Activated CD4-positive, alpha-beta T cell treated with anti-CD3 and anti-CD28 coated beads for 36 hours (primary cell): Measurements from ENCODE around the gene CTNND2. TPM values are rescaled to one million over a fixed set of nuclear protein-coding genes. Genes with fewer than 3 reads are reported as not detected.
"Not testable (repeated sequence)": the region's sequence is repeated elsewhere in the genome, so short reads cannot be mapped to it uniquely, and the experiment has no call there.

Source experiments
- ATAC-seq: fragments of 200-7000 bp; cut with Tn5 transposase; one replicate; pipeline ENCODE4 v1.10.0; 2021; ENCODE audit warnings: mild to moderate bottlenecking, moderate library complexity
- CTCF ChIA-PET: fragments of 350-600 bp; sonication (Branson Sonifier 250); formaldehyde crosslinking; loops from one replicate; lab custom pipeline; 2021; ENCODE audit warnings: antibody characterized with exemption; lab: Charles Lee
- POLR2A ChIA-PET: fragments of 350-600 bp; sonication (Branson Sonifier 250); formaldehyde crosslinking; loops from one replicate; lab custom pipeline; 2021; ENCODE audit warnings: antibody characterized with exemption, inconsistent platforms; lab: Charles Lee
- DNase-seq: peaks from one replicate; pipeline ENCODE4 v3.0.0-alpha.2; 2020
- H3K27ac Mint-ChIP-seq: one replicate; pipeline ENCODE4 v1.8.0; 2021; ENCODE audit warnings: mixed read lengths
- H3K27me3 Mint-ChIP-seq: one replicate; pipeline ENCODE4 v1.8.0; 2021; ENCODE audit warnings: mixed read lengths
- H3K36me3 Mint-ChIP-seq: one replicate; pipeline ENCODE4 v1.8.0; 2021; ENCODE audit warnings: low read depth, mixed read lengths
- H3K4me1 Mint-ChIP-seq: one replicate; pipeline ENCODE4 v1.8.0; 2021; ENCODE audit warnings: mixed read lengths
- H3K4me3 Mint-ChIP-seq: one replicate; pipeline ENCODE4 v1.8.0; 2021; ENCODE audit warnings: mild to moderate bottlenecking, moderate library complexity, mixed read lengths
- H3K9me3 Mint-ChIP-seq: one replicate; pipeline ENCODE4 v1.8.0; 2021; ENCODE audit warnings: low read depth, mixed read lengths
- intact Hi-C, 2 experiments: fragments of 100-400 bp; cut with DNase I in 1 of 2; cut with micrococcal nuclease in 1 of 2; formaldehyde crosslinking; loops; one replicate each; pipeline versions ENCODE4 v1.14.2 to v1.15.1; 2022 to 2024; cut with DNase I, micrococcal nuclease
- total RNA-seq, 2 experiments: library from RNA; stranded (reverse); gene quantifications; one replicate each; pipeline ENCODE4 v1.2.3, GENCODE V29; 2021

Gene CTNND2
- total RNA-seq, 2 experiments from 2014 or later = not detected

- ChIA-PET POLR2A (no interaction called here), CTCF (no interaction called here)
- H3K4me1 Mint-ChIP-seq = no peaks in the 10 kb centered on the region
- H3K4me3 Mint-ChIP-seq = no peak overlapping the region
- no peak for DNase-seq
- ATAC-seq = no peak
- H3K36me3 Mint-ChIP-seq = no peaks in the 10 kb centered on the region
- H3K9me3 Mint-ChIP-seq = peaks cover 10% of the 10 kb centered on the region
- intact Hi-C loops = no loop called here
- H3K27ac Mint-ChIP-seq = no peak overlapping the region
- no peaks in the 10 kb centered on the region for H3K27me3 Mint-ChIP-seq
Measured at GRCh38 chr5:11650936-11651335, 253.3 kb downstream of the CTNND2 start.

GRCh38 chr5:11646141-11646540, 258.1 kb downstream of the CTNND2 start:
- ATAC-seq (no peak), DNase-seq (no peak)
- Mint-ChIP-seq H3K4me1 (no peaks in the 10 kb centered on the region), H3K9me3 (peaks cover 8% of the 10 kb centered on the region), H3K4me3 (no peak overlapping the region), H3K27me3 (no peaks in the 10 kb centered on the region), H3K36me3 (no peaks in the 10 kb centered on the region), H3K27ac (no peak overlapping the region)
- CTCF ChIA-PET = no interaction called here
- intact Hi-C loops = no loop called here
- POLR2A ChIA-PET = no interaction called here

GRCh38 chr5:11642438-11642837, 261.8 kb downstream of the CTNND2 start:
- POLR2A ChIA-PET = no interaction called here
- CTCF ChIA-PET = no interaction called here

GRCh38 chr5:11640158-11640873, 263.9 kb downstream of the CTNND2 start:
- Mint-ChIP-seq H3K4me1 (no peaks in the 10 kb centered on the region), H3K9me3 (no peaks in the 10 kb centered on the region), H3K27me3 (no peaks in the 10 kb centered on the region), H3K27ac (no peak overlapping the region), H3K36me3 (no peaks in the 10 kb centered on the region), H3K4me3 (no peak overlapping the region)
- ATAC-seq (no peak), DNase-seq (no peak)
- ChIA-PET POLR2A (no interaction called here), CTCF (no interaction called here)
- intact Hi-C loops = no loop called here

More at GRCh38 chr5:11642438-11642837, 261.8 kb downstream of the CTNND2 start:
- DNase-seq = no peak
- Mint-ChIP-seq H3K4me3 (no peak overlapping the region), H3K27ac (no peak overlapping the region), H3K36me3 (no peaks in the 10 kb centered on the region), H3K9me3 (no peaks in the 10 kb centered on the region), H3K4me1 (no peaks in the 10 kb centered on the region), H3K27me3 (no peaks in the 10 kb centered on the region)
- intact Hi-C loops = no loop called here
- ATAC-seq = no peak

- H3K9me3 Mint-ChIP-seq = no peaks in the 10 kb centered on the region
- H3K4me3 Mint-ChIP-seq = no peak overlapping the region
- intact Hi-C loops = no loop called here
Measured at GRCh38 chr5:11622785-11623184, 281.5 kb downstream of the CTNND2 start.

GRCh38 chr5:11620172-11620571, 284.1 kb downstream of the CTNND2 start:
- H3K27me3 Mint-ChIP-seq = peaks cover 2% of the 10 kb centered on the region
- H3K9me3 Mint-ChIP-seq = no peaks in the 10 kb centered on the region
- H3K27ac Mint-ChIP-seq = no peak overlapping the region
- ATAC-seq (no peak), DNase-seq (no peak)
- ChIA-PET CTCF (no interaction called here), POLR2A (no interaction called here)
- no peaks in the 10 kb centered on the region for H3K4me1 Mint-ChIP-seq
- intact Hi-C loops = no loop called here
- H3K4me3 Mint-ChIP-seq = no peak overlapping the region
- no peaks in the 10 kb centered on the region for H3K36me3 Mint-ChIP-seq

More at GRCh38 chr5:11622785-11623184, 281.5 kb downstream of the CTNND2 start:
- Mint-ChIP-seq H3K36me3 (no peaks in the 10 kb centered on the region), H3K27ac (no peak overlapping the region), H3K27me3 (no peaks in the 10 kb centered on the region), H3K4me1 (no peaks in the 10 kb centered on the region)
- ATAC-seq (no peak), DNase-seq (no peak)
- POLR2A ChIA-PET = no interaction called here
- CTCF ChIA-PET = no interaction called here

- no peaks in the 10 kb centered on the region for H3K4me1 Mint-ChIP-seq
- H3K36me3 Mint-ChIP-seq = no peaks in the 10 kb centered on the region
- intact Hi-C loops = no loop called here
- H3K27me3 Mint-ChIP-seq = peaks cover 2% of the 10 kb centered on the region
- no peak overlapping the region for H3K4me3 Mint-ChIP-seq
- no peak for DNase-seq
- ChIA-PET POLR2A (no interaction called here), CTCF (no interaction called here)
- H3K9me3 Mint-ChIP-seq = no peaks in the 10 kb centered on the region
- no peak overlapping the region for H3K27ac Mint-ChIP-seq
- ATAC-seq = no peak
Measured at GRCh38 chr5:11619339-11620024, 284.8 kb downstream of the CTNND2 start.

GRCh38 chr5:11617080-11617479, 287.2 kb downstream of the CTNND2 start:
- Mint-ChIP-seq H3K36me3 (no peaks in the 10 kb centered on the region), H3K27ac (no peak overlapping the region), H3K4me3 (no peak overlapping the region), H3K4me1 (no peaks in the 10 kb centered on the region), H3K27me3 (peaks cover 2% of the 10 kb centered on the region), H3K9me3 (no peaks in the 10 kb centered on the region)
- intact Hi-C loops = no loop called here
- ATAC-seq (no peak), DNase-seq (no peak)
- ChIA-PET POLR2A (no interaction called here), CTCF (no interaction called here)

- H3K9me3 Mint-ChIP-seq, H3K36me3 Mint-ChIP-seq, intact Hi-C loops, POLR2A ChIA-PET, DNase-seq, H3K4me1 Mint-ChIP-seq, H3K27me3 Mint-ChIP-seq, CTCF ChIA-PET, H3K4me3 Mint-ChIP-seq, ATAC-seq, H3K27ac Mint-ChIP-seq: not testable (repeated sequence)
Measured at GRCh38 chr5:11616624-11617023, 287.6 kb downstream of the CTNND2 start.

GRCh38 chr5:11611011-11611410, 293.2 kb downstream of the CTNND2 start:
- Mint-ChIP-seq H3K4me3 (no peak overlapping the region), H3K27me3 (no peaks in the 10 kb centered on the region), H3K4me1 (no peaks in the 10 kb centered on the region), H3K9me3 (no peaks in the 10 kb centered on the region), H3K27ac (no peak overlapping the region), H3K36me3 (no peaks in the 10 kb centered on the region)
- CTCF ChIA-PET = no interaction called here
- intact Hi-C loops = no loop called here
- POLR2A ChIA-PET = no interaction called here
- DNase-seq = no peak
- ATAC-seq = no peak

GRCh38 chr5:11609570-11610303, 294.5 kb downstream of the CTNND2 start:
- Mint-ChIP-seq H3K4me1 (no peaks in the 10 kb centered on the region), H3K9me3 (no peaks in the 10 kb centered on the region), H3K27ac (no peak overlapping the region), H3K27me3 (no peaks in the 10 kb centered on the region), H3K36me3 (no peaks in the 10 kb centered on the region), H3K4me3 (no peak overlapping the region)
- ATAC-seq (no peak), DNase-seq (no peak)
- intact Hi-C loops = no loop called here
- ChIA-PET CTCF (no interaction called here), POLR2A (no interaction called here)

- Mint-ChIP-seq H3K27ac (no peak overlapping the region), H3K36me3 (no peaks in the 10 kb centered on the region), H3K4me3 (no peak overlapping the region), H3K4me1 (no peaks in the 10 kb centered on the region), H3K9me3 (no peaks in the 10 kb centered on the region), H3K27me3 (no peaks in the 10 kb centered on the region)
- ATAC-seq (no peak), DNase-seq (no peak)
- intact Hi-C loops = no loop called here
- POLR2A ChIA-PET = no interaction called here
- CTCF ChIA-PET = no interaction called here
Measured at GRCh38 chr5:11608530-11608929, 295.7 kb downstream of the CTNND2 start.
